ENCODE data around the gene SORCS2. TPM values are rescaled to one million over a fixed set of nuclear protein-coding genes. Genes with fewer than 3 reads are reported as not detected.

SORCS2 gene
- total RNA-seq, 5 donors from 2014 or later (not counting 1 experiment from before 2014, with no cell fraction given) = 0.22 TPM; not detected in 4

DNA sequence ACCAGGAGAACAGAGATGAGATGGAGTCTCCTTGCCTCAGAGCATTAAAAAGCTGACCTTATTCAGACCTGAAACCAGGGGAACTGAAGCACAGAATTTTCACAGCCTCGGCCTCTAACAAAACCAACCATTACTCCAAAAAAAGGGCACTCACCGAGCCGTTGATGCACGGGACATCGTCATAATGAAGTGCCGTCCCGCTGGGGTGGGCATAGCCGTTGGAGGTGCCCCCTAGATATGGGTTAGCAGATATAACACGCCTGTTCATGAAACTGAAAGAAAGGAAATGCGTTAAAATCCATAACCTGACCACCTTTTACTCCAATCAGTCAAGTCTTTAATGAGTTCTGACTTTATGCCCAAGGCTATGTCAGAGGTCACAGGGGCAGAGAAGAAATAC is 593.7 kb downstream of the SORCS2 start:
- 81% methylated on average over 3 of the region's 10 CpGs for WGBS (ENCODE audit: insufficient coverage)
- no peaks in the 10 kb centered on the region for H3K27me3 ChIP-seq (replicated peaks in 1 of 2; ENCODE audit: control insufficient read depth in 2 of 2, extremely low read depth in 1 of 2, insufficient read depth in 2 of 2, low read length in 1 of 2)

DNA sequence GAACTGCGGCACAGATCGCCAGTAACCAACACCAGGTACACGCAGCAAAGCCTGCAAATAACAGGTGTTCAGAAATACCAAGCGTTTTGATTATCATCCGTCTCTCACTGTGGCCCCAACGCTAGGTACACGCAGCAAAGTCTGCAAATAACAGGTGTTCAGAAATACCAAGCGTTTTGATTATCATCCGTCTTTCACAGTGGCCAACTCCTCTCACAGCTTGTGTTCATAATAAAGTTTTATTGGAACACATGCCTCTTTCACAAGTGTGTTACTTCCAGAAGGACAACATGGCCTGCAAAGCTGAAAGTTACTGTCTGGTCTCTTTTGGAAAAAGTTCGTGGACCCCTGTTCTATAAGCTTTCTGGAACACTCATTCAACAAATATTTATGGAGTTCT is 594.2 kb downstream of the SORCS2 start:
- ChIA-PET CTCF (interaction anchor here in 1 of 2 donors (0.5 kb wide), 1 partner anchor 9 kb away, joined by 5 read pairs; no protein-coding TSS in a partner anchor), POLR2A (no interaction called here)
- H3K4me3 Mint-ChIP-seq = no peak overlapping the region
- DNase-seq (no peak), ATAC-seq (replicated peaks in 1 of 4) (no peak)
- no peaks in the 10 kb centered on the region for H3K9me3 Mint-ChIP-seq
- peaks cover 7 to 33% (median 16%) of the 10 kb centered on the region in 3 donors for H3K4me1 Mint-ChIP-seq
- no peak overlapping the region for H3K4me3 ChIP-seq (ENCODE audit: control insufficient read depth in 1 of 2, extremely low read depth in 1 of 2, low read length in 1 of 2)
- H3K9me3 ChIP-seq = no peaks in the 10 kb centered on the region
- H3K27ac ChIP-seq (ENCODE audit: low read length) = no peak overlapping the region
- 90% methylated on average over 9 of the region's 10 CpGs for WGBS (ENCODE audit: insufficient coverage)
- H3K4me1 ChIP-seq (ENCODE audit: control insufficient read depth in 1 of 2, extremely low read depth in 1 of 2, insufficient read depth in 2 of 2, low read length in 2 of 2) = peaks cover 2 to 25% of the 10 kb centered on the region in 2 experiments
- no peaks in the 10 kb centered on the region for H3K27me3 ChIP-seq (replicated peaks in 1 of 2; ENCODE audit: control insufficient read depth in 2 of 2, extremely low read depth in 1 of 2, insufficient read depth in 2 of 2, low read length in 1 of 2)
- H3K36me3 ChIP-seq (ENCODE audit: control insufficient read depth in 2 of 2, extremely low read depth in 1 of 2, insufficient read depth in 1 of 2, low read length in 1 of 2) = peaks cover 0 to 10% of the 10 kb centered on the region in 2 donors
- H3K27ac Mint-ChIP-seq = no peak overlapping the region
- H3K27me3 Mint-ChIP-seq = no peaks in the 10 kb centered on the region
- peaks cover 24% of the 10 kb centered on the region for H3K36me3 Mint-ChIP-seq

More for the DNA sequence above, 593.7 kb downstream of the SORCS2 start:
- no peak overlapping the region for H3K27ac ChIP-seq (ENCODE audit: low read length)
- Mint-ChIP-seq H3K27me3 (no peaks in the 10 kb centered on the region), H3K4me3 (no peak overlapping the region), H3K4me1 (peaks cover 10 to 38% (median 20%) of the 10 kb centered on the region in 3 donors), H3K9me3 (no peaks in the 10 kb centered on the region), H3K36me3 (peaks cover 24% of the 10 kb centered on the region), H3K27ac (no peak overlapping the region)
- H3K36me3 ChIP-seq (ENCODE audit: control insufficient read depth in 2 of 2, extremely low read depth in 1 of 2, insufficient read depth in 1 of 2, low read length in 1 of 2) = peaks cover 0 to 12% of the 10 kb centered on the region in 2 donors
- ChIA-PET POLR2A (no interaction called here), CTCF (interaction anchor here in 1 of 2 donors (0.5 kb wide), 1 partner anchor 9 kb away, joined by 5 read pairs; no protein-coding TSS in a partner anchor)
- DNase-seq (no peak), ATAC-seq (replicated peaks in 1 of 4) (no peak)
- H3K4me1 ChIP-seq (ENCODE audit: control insufficient read depth in 1 of 2, extremely low read depth in 1 of 2, insufficient read depth in 2 of 2, low read length in 2 of 2) = peaks cover 5 to 30% of the 10 kb centered on the region in 2 experiments
- H3K4me3 ChIP-seq (ENCODE audit: control insufficient read depth in 1 of 2, extremely low read depth in 1 of 2, low read length in 1 of 2) = no peak overlapping the region
- no peaks in the 10 kb centered on the region for H3K9me3 ChIP-seq

DNA sequence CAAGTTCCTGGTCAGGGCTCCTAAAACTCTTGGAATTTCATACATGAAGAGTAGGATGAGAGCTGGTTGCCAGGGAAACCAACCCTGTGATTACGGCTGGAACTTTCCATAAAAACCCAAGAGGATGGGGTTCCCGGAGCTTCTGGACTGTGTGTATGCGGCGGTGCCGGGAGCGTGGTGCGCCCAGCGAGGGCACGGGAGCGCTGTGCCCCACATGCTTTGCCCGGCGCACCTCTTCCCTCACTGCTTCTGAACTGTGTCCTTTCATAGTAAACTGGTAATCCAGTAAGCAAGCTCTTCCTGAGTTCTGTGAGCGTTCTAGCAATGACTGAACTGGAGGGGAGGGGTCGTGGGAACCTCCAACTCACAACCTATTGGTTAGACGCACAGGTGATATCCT is 594.7 kb downstream of the SORCS2 start:
- Mint-ChIP-seq H3K36me3 (peaks cover 29% of the 10 kb centered on the region), H3K9me3 (no peaks in the 10 kb centered on the region), H3K4me1 (peaks cover 2 to 27% (median 10%) of the 10 kb centered on the region in 3 donors), H3K27me3 (no peaks in the 10 kb centered on the region), H3K4me3 (no peak overlapping the region), H3K27ac (no peak overlapping the region)
- Histone ChIP-seq H3K9me3 (no peaks in the 10 kb centered on the region), H3K4me1 (ENCODE audit: control insufficient read depth in 1 of 2, extremely low read depth in 1 of 2, insufficient read depth in 2 of 2, low read length in 2 of 2) (peaks cover 0 to 20% of the 10 kb centered on the region in 2 experiments), H3K27me3 (replicated peaks in 1 of 2; ENCODE audit: control insufficient read depth in 2 of 2, extremely low read depth in 1 of 2, insufficient read depth in 2 of 2, low read length in 1 of 2) (no peaks in the 10 kb centered on the region), H3K36me3 (ENCODE audit: control insufficient read depth in 2 of 2, extremely low read depth in 1 of 2, insufficient read depth in 1 of 2, low read length in 1 of 2) (peaks cover 0 to 10% of the 10 kb centered on the region in 2 donors), H3K4me3 (ENCODE audit: control insufficient read depth in 1 of 2, extremely low read depth in 1 of 2, low read length in 1 of 2) (no peak overlapping the region), H3K27ac (ENCODE audit: low read length) (no peak overlapping the region)
- ATAC-seq (replicated peaks in 1 of 4) (no peak), DNase-seq (no peak)
- 96% methylated on average over 5 of the region's 15 CpGs for WGBS (ENCODE audit: insufficient coverage)
- ChIA-PET CTCF (no interaction called here), POLR2A (no interaction called here)

DNA sequence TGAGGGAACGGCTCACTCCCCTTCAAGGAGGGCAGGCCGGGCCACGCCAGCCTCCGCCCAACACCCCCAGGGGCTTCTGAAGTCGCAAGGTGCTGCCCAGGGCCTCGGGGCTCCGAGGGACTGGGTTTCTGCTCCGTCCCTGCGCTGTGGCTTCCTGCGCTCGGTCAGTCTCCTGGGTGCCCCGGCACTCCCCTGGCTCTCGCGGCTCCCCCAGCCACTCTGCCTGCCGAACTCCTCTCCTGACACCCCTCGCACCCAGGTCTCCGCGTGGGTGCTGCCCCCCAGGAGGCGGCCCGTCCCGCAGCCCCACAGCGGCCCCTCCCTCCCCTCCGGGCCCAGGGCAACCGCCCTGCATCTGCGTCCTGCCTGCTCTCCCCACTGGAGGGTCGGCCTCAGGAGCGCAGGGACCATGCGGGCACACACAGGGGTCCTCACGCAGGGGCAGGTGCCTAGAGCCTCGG is 595.4 kb downstream of the SORCS2 start:
- peaks cover 0 to 21% (median 5%) of the 10 kb centered on the region in 3 donors for H3K4me1 Mint-ChIP-seq
- no peak overlapping the region for H3K4me3 ChIP-seq (ENCODE audit: control insufficient read depth in 1 of 2, extremely low read depth in 1 of 2, low read length in 1 of 2)
- 96% methylated on average over 21 of the region's 30 CpGs for WGBS (ENCODE audit: insufficient coverage)
- H3K36me3 ChIP-seq (ENCODE audit: control insufficient read depth in 2 of 2, extremely low read depth in 1 of 2, insufficient read depth in 1 of 2, low read length in 1 of 2) = peaks cover 0 to 10% of the 10 kb centered on the region in 2 donors
- ChIA-PET CTCF (no interaction called here), POLR2A (no interaction called here)
- H3K27ac Mint-ChIP-seq = no peak overlapping the region
- no peaks in the 10 kb centered on the region for H3K9me3 Mint-ChIP-seq
- DNase-seq = no peak
- H3K27ac ChIP-seq (ENCODE audit: low read length) = no peak overlapping the region
- H3K4me3 Mint-ChIP-seq = no peak overlapping the region
- ATAC-seq (replicated peaks in 1 of 4) = no peak
- peaks cover 35% of the 10 kb centered on the region for H3K36me3 Mint-ChIP-seq
- H3K27me3 ChIP-seq (replicated peaks in 1 of 2; ENCODE audit: control insufficient read depth in 2 of 2, extremely low read depth in 1 of 2, insufficient read depth in 2 of 2, low read length in 1 of 2) = no peaks in the 10 kb centered on the region
- no peaks in the 10 kb centered on the region for H3K27me3 Mint-ChIP-seq
- no peaks in the 10 kb centered on the region for H3K9me3 ChIP-seq
- peaks cover 0 to 17% of the 10 kb centered on the region in 2 experiments for H3K4me1 ChIP-seq (ENCODE audit: control insufficient read depth in 1 of 2, extremely low read depth in 1 of 2, insufficient read depth in 2 of 2, low read length in 2 of 2)

DNA sequence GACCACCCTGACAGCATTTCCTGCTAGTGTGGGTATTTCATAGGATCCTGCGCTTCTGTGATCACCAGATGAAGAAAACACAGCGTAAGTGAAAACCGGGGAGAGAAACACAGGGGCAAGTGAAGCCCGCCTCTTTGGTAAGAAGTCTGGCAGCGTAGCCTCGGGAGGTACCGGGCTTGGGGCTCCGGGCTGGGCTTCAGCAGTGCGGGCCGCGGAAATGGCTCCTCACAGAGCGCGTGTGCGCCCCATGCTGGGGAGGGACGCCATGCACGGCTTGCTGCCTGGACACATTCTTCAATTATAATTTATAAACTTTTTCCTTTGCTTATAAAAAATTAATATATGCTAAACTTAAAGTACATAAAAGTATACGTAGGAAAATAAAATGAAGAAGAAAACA is 595.9 kb downstream of the SORCS2 start:
- no peak overlapping the region for H3K4me3 ChIP-seq (ENCODE audit: control insufficient read depth in 1 of 2, extremely low read depth in 1 of 2, low read length in 1 of 2)
- H3K4me1 ChIP-seq (ENCODE audit: control insufficient read depth in 1 of 2, extremely low read depth in 1 of 2, insufficient read depth in 2 of 2, low read length in 2 of 2) = peaks cover 0 to 15% of the 10 kb centered on the region in 2 experiments
- no peaks in the 10 kb centered on the region for H3K27me3 Mint-ChIP-seq
- no peaks in the 10 kb centered on the region for H3K9me3 Mint-ChIP-seq
- POLR2A ChIA-PET = no interaction called here
- ATAC-seq (replicated peaks in 1 of 4) = no peak
- no peaks in the 10 kb centered on the region for H3K9me3 ChIP-seq
- H3K36me3 Mint-ChIP-seq = peaks cover 36% of the 10 kb centered on the region
- 97% methylated on average over 5 of the region's 17 CpGs for WGBS (ENCODE audit: insufficient coverage)
- no peak overlapping the region for H3K4me3 Mint-ChIP-seq
- H3K4me1 Mint-ChIP-seq = peaks cover 0 to 18% (median 2%) of the 10 kb centered on the region in 3 donors
- H3K27me3 ChIP-seq (replicated peaks in 1 of 2; ENCODE audit: control insufficient read depth in 2 of 2, extremely low read depth in 1 of 2, insufficient read depth in 2 of 2, low read length in 1 of 2) = no peaks in the 10 kb centered on the region
- H3K36me3 ChIP-seq (ENCODE audit: control insufficient read depth in 2 of 2, extremely low read depth in 1 of 2, insufficient read depth in 1 of 2, low read length in 1 of 2) = peaks cover 0 to 10% of the 10 kb centered on the region in 2 donors
- no peak overlapping the region for H3K27ac Mint-ChIP-seq
- CTCF ChIA-PET = no interaction called here
- H3K27ac ChIP-seq (ENCODE audit: low read length) = no peak overlapping the region
- no peak for DNase-seq

DNA sequence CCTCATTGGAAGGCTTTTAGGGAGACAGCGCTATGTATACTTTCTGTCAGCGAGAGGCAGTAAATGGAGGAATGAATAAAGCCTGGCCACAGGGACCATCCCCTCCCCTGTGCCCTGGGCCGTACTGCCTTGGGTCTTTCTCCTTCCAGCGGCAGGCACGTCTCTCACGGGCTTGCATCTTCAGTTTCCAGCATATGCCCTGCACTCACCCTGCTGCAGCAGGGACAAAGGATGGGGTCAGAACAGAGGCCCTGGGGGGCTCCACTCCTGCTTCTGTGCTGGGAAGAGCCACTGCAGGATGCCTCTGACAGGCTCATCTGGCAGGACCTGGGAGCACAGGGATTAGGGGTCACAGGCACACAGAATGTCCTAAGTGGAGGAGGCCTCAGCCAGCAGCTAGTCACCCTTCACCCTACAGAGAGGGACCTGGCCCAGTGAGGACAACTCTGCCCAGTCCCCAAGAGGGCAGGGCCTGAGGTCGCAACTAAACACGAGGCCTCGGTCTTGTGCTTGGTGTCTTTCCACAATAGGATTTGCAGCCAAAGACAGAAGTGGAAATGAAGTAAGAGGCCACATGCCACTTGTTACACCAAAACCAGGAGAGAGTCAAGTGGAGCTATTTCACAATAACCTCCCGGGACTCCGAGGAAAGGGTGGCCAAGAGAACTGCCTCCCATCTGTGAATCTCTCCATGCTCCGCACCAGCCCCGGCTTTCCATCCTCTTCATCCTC is 596.5 kb downstream of the SORCS2 start:
- ChIA-PET POLR2A (no interaction called here), CTCF (no interaction called here)
- H3K27me3 ChIP-seq (replicated peaks in 1 of 2; ENCODE audit: control insufficient read depth in 2 of 2, extremely low read depth in 1 of 2, insufficient read depth in 2 of 2, low read length in 1 of 2) = no peaks in the 10 kb centered on the region
- DNase-seq (no peak), ATAC-seq (replicated peaks in 1 of 4) (no peak)
- peaks cover 0 to 10% of the 10 kb centered on the region in 2 donors for H3K36me3 ChIP-seq (ENCODE audit: control insufficient read depth in 2 of 2, extremely low read depth in 1 of 2, insufficient read depth in 1 of 2, low read length in 1 of 2)
- Mint-ChIP-seq H3K4me3 (no peak overlapping the region), H3K4me1 (peaks cover 0 to 15% (median 0%) of the 10 kb centered on the region in 3 donors), H3K27ac (no peak overlapping the region), H3K27me3 (no peaks in the 10 kb centered on the region), H3K36me3 (peaks cover 38% of the 10 kb centered on the region), H3K9me3 (no peaks in the 10 kb centered on the region)
- H3K27ac ChIP-seq (ENCODE audit: low read length) = no peak overlapping the region
- H3K4me3 ChIP-seq (ENCODE audit: control insufficient read depth in 1 of 2, extremely low read depth in 1 of 2, low read length in 1 of 2) = no peak overlapping the region
- peaks cover 0 to 8% of the 10 kb centered on the region in 2 experiments for H3K4me1 ChIP-seq (ENCODE audit: control insufficient read depth in 1 of 2, extremely low read depth in 1 of 2, insufficient read depth in 2 of 2, low read length in 2 of 2)
- WGBS (ENCODE audit: insufficient coverage) = 100% methylated on average over 7 of the region's 13 CpGs
- no peaks in the 10 kb centered on the region for H3K9me3 ChIP-seq
